HepG2 (cell line): ENCODE data around the gene LHX3. TPM values are rescaled to one million over a fixed set of nuclear protein-coding genes. Genes with fewer than 3 reads are reported as not detected.

Source experiments
- DBP ChIP-seq: sonication (generic); formaldehyde crosslinking; IDR thresholded peaks from 2 replicates; pipeline ENCODE4 v1.4.0; 2020; ENCODE audit warnings: missing genetic modification reagents; ENCODE audit errors: not compliant biosample characterization
- HBP1 ChIP-seq: IDR thresholded peaks from 2 replicates; pipeline ENCODE4 v1.6.1; 2016; ENCODE audit warnings: low read depth, control low read depth
- NKX3-1 ChIP-seq: sonication (generic); formaldehyde crosslinking; IDR thresholded peaks from 2 replicates; pipeline ENCODE4 v1.5.0; 2020; ENCODE audit warnings: missing genetic modification reagents
- PITX1 ChIP-seq: sonication (generic); formaldehyde crosslinking; IDR thresholded peaks from 2 replicates; pipeline ENCODE4 v1.5.1; 2020; ENCODE audit warnings: mild to moderate bottlenecking, missing genetic modification reagents
- REST ChIP-seq, 2 experiments: IDR thresholded peaks; 2 replicates each; pipeline ENCODE4 v1.6.1; 2011 to 2012; ENCODE audit warnings: low read length in 2 of 2, borderline replicate concordance in 1 of 2, low read depth in 1 of 2, mild to moderate bottlenecking in 1 of 2, moderate library complexity in 1 of 2
- RXRB ChIP-seq: IDR thresholded peaks from 2 replicates; pipeline ENCODE4 v1.6.1; 2016; ENCODE audit warnings: borderline replicate concordance, missing genetic modification reagents, missing compliant biosample characterization
- SIX4 ChIP-seq: sonication (generic); formaldehyde crosslinking; IDR thresholded peaks from 2 replicates; pipeline ENCODE4 v1.4.0; 2020; ENCODE audit warnings: missing genetic modification reagents
- TAF1 ChIP-seq: sonication (generic); formaldehyde crosslinking; IDR thresholded peaks from 2 replicates; pipeline ENCODE4 v1.4.0; 2020; ENCODE audit warnings: missing genetic modification reagents
- ZNF142 ChIP-seq: sonication (generic); formaldehyde crosslinking; IDR thresholded peaks from 2 replicates; pipeline ENCODE4 v1.4.0; 2020; ENCODE audit warnings: missing genetic modification reagents
- ZNF263 ChIP-seq: sonication (generic); formaldehyde crosslinking; IDR thresholded peaks from 2 replicates; pipeline ENCODE4 v1.4.0; 2020; ENCODE audit warnings: missing genetic modification reagents
- ZNF34 ChIP-seq: sonication (generic); formaldehyde crosslinking; IDR thresholded peaks from 2 replicates; pipeline ENCODE4 v1.4.0; 2020; ENCODE audit warnings: mild to moderate bottlenecking, missing genetic modification reagents, borderline replicate concordance
- ZNF44 ChIP-seq: sonication (generic); formaldehyde crosslinking; IDR thresholded peaks from 2 replicates; pipeline ENCODE4 v1.5.1; 2020; ENCODE audit warnings: mild to moderate bottlenecking, missing genetic modification reagents
- ZNF451 ChIP-seq: sonication (generic); formaldehyde crosslinking; IDR thresholded peaks from 2 replicates; pipeline ENCODE4 v1.5.0; 2020; ENCODE audit warnings: mild to moderate bottlenecking, missing genetic modification reagents
- ZNF615 ChIP-seq: sonication (generic); formaldehyde crosslinking; IDR thresholded peaks from 2 replicates; pipeline ENCODE4 v1.5.0; 2020; ENCODE audit warnings: mild to moderate bottlenecking, missing genetic modification reagents, borderline replicate concordance
- polyA plus RNA-seq, 8 experiments: library from polyadenylated mRNA; depleted of rRNA in 3 of 8; stranded (reverse) in 7 of 8; unstranded in 1 of 8; fragments of >200 nt; fragmentation: Illumina TruSeq in 4 of 8; extraction: Trizol in 4 of 8; gene quantifications; 2 replicates each; pipeline versions ENCODE4 v1.2.1 to v1.2.3, GENCODE V29; 2011 to 2016; ENCODE audit warnings: low read depth in 4 of 8, missing spikeins in 1 of 8, mixed read lengths in 1 of 8; ENCODE audit not compliant: insufficient read depth in 1 of 8
- total RNA-seq, 5 experiments: library from RNA; depleted of rRNA; stranded (reverse); fragments of >200 nt; fragmentation: Illumina TruSeq; extraction: Trizol; gene quantifications; 2 replicates each; pipeline ENCODE4 v1.2.3, GENCODE V29; 2016; ENCODE audit warnings: low read depth in 1 of 5

Gene LHX3
- total and polyA plus RNA-seq, 2 of the 13 experiments (the other 11 are each of a cell fraction or from before 2014, with no cell fraction given): not detected

- TF ChIP-seq ZNF142 (CRISPR knock-in tag) (no peak), ZNF615 (CRISPR knock-in tag) (no peak), ZNF44 (no peak), SIX4 (no peak), NKX3-1 (CRISPR knock-in tag) (no peak), RXRB (peak; percentile 44; the same call in 1 of the 2 replicates), PITX1 (CRISPR knock-in tag) (peak; percentile 54), REST (IDR thresholded peaks at IDR 0.05; ENCODE audit: borderline replicate concordance in 1 of 2, low read depth in 1 of 2, low read length in 2 of 2) (no peak), ZNF263 (CRISPR knock-in tag) (0 out of 2 replicates have a peak, but pooled peaks have one; percentile 22), HBP1 (CRISPR knock-in tag) (no peak), DBP (CRISPR knock-in tag) (no peak), TAF1 (CRISPR knock-in tag) (no peak), ZNF34 (CRISPR knock-in tag) (no peak), ZNF451 (CRISPR knock-in tag) (no peak)
These were observed 46.6 kb upstream of the LHX3 start (continued) for GRCh38 chr9:136251264-136252115.
